AG10803 (cell line): ENCODE results near the gene GNB1L.

Experiments
- DNase-seq: peaks from one replicate; pipeline ENCODE4 v3.0.0; 2010; ENCODE audit warnings: low read depth
- H3K4me3 ChIP-seq: 2 replicates; pipeline ENCODE4 v1.5.1; 2011; ENCODE audit warnings: mild to moderate bottlenecking, low read length, control low read depth
- TF ChIP-seq, protein P1 (sequence below): conservative IDR thresholded peaks from 2 replicates; pipeline ENCODE4 v1.5.1; 2011; ENCODE audit warnings: mild to moderate bottlenecking, low read length, control low read depth, inconsistent platforms

The GNB1L gene

GRCh38 chr22:19863571-19863970 is 8.9 kb upstream of the GNB1L start:
- no peak overlapping the region for H3K4me3 ChIP-seq
- TF ChIP-seq, protein P1, sequence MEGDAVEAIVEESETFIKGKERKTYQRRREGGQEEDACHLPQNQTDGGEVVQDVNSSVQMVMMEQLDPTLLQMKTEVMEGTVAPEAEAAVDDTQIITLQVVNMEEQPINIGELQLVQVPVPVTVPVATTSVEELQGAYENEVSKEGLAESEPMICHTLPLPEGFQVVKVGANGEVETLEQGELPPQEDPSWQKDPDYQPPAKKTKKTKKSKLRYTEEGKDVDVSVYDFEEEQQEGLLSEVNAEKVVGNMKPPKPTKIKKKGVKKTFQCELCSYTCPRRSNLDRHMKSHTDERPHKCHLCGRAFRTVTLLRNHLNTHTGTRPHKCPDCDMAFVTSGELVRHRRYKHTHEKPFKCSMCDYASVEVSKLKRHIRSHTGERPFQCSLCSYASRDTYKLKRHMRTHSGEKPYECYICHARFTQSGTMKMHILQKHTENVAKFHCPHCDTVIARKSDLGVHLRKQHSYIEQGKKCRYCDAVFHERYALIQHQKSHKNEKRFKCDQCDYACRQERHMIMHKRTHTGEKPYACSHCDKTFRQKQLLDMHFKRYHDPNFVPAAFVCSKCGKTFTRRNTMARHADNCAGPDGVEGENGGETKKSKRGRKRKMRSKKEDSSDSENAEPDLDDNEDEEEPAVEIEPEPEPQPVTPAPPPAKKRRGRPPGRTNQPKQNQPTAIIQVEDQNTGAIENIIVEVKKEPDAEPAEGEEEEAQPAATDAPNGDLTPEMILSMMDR: no peak
- DNase-seq: no peak

DNA sequence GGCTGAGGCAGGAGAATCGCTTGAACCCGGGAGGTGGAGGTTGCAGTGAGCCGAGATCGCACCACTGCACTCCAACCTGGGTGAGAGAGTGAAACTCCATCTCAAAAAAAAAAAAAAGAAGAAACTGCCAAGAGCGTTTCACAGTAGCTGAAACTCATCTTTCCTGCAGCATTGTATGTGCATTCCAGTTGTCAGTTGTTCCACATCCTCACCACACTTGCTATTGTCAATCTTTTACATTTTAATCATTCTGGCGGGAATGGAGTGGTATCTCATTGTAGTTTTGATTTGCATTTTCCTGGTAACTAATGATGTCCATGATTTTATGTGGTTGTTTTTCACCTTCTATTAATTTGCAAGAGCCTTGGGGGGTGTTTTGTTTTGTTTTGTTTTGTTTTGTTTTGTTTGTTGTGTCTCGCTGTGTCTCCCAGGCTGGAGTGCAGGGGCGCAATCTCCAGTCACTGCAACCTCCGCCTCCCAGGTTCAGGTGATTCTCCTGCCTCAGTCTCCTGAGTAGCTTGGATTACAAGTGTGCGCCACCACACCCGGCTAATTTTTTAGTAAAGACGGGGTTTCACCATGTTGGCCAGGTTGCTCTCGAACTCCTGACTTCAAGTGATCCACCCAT is 8.1 kb upstream of the GNB1L start:
- TF ChIP-seq, protein P1: no peak
- no peak for DNase-seq
- no peak overlapping the region for H3K4me3 ChIP-seq

GRCh38 chr22:19859861-19860510 is 5.3 kb upstream of the GNB1L start:
- no peak for DNase-seq
- TF ChIP-seq, protein P1: no peak
- H3K4me3 ChIP-seq: no peak overlapping the region

DNA sequence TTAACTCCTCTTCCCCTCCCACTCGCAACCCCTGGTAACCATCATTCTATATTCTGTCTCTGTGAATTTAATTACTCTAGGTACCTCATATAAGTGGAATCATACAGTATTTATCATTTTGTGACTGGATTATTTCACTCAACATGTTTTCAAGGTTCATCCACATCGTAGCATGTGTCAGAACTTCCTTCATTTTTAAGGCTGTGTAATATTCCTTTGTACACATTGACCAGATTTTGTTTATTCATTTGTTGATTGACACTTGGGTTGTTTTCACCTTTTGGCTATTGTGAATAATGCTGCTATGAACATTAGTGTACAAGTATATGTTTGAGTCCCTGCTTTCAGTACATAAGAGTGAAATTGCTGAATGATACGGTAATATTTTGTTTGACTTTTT is 2.7 kb upstream of the GNB1L start:
- TF ChIP-seq, protein P1: no peak

DNA sequence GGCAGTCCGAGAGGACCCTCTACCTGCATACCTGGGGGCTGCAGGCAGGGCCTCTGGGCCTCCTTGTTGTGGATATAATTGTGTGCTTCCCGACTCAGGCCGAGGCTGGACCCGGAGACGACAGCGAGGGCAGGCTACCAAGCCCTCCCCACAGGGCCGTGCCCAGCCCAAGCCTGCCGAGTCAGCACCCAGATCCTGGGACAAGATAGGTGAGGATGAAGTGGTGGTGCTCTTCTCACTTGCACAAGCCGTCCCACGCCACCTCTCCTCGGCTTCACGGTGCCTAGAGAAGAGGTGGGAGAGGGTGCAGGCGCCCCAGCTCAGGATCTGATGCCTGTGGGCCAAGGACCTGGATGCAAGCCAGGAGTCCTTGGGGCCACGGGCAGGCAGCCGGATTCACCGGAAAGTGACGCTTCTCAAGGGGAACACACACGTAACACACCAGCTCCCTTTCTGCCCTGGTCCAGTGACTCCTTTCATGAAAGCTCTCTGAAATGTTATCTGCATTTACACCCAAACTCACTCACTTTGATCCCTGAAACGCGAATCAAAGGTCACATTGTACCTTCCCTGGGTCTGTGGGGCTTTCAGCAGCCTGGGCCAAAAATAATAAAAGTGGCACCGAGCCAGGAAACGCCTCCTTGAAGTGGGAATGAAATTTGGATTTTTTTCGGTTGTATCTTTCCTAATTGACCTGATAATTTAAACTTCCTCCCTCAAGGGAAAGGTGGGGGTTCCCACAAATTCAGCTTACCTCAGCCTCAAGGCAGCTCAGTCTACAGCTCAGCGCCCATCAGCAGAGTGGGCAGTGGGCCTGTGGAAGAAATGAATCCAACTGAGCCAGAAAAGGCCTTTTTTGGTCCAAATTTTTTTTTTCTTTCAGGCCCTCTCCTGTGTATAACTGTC is 1.1 kb upstream of the GNB1L start:
- peak overlapping the region; percentile 79 for H3K4me3 ChIP-seq

More for the DNA sequence above, 2.7 kb upstream of the GNB1L start:
- no peak overlapping the region for H3K4me3 ChIP-seq
- no peak for DNase-seq

DNA sequence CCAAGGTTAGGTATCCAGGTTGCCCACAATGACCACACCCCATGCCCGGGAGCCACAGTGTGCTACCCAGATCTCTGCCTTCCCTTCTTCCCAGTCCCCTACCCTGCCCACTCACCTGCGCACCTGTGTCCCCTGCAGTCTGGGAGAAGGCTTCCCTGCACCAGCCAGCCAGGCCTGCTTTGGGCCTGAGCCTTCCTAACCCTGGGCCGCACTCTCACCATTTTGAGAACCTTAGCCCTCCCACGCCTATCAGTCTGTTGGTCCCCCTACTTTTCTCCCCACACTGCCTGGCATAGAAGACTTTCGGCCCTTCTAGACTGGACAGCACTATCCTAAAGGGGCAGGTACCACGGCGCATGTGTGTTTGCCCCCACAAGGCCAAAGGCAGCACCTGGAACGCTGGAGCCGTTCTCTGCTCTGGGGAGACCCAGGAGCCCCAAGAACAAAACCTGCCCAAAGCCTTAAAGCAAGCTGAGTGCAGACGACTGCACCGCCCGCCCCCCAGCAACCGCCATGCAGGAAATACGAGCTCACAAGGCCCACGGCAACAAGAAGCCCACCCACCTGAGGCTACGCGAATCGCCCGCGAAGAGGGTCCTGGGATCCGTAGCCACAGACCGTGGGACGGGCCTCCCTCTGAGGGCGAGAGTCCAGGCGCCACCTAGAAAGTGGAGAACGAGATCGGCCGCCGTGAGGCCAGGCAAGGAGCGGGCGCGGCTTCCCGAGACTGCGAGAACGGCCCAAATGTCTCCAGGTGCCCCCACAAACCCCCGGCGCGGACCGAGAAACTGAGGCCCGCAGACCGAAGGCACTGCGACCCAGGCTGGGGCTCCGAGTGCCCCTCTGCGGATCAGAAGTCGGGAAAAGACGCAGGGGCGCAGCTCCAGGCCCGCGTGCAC is 546 bp downstream of the GNB1L start:
- H3K4me3 ChIP-seq: peak overlapping the region; percentile 92
- TF ChIP-seq, protein P1: no peak
- DNase-seq: no peak

More for the DNA sequence above, 1.1 kb upstream of the GNB1L start:
- peak; percentile 62 for DNase-seq
- TF ChIP-seq, protein P1: no peak
